T-helper 17 cell (primary cell): ENCODE measurements around the gene ECE1. TPM values are rescaled to one million over a fixed set of nuclear protein-coding genes. Genes with fewer than 3 reads are reported as not detected.

Source experiments
- total RNA-seq, 4 donors: library from RNA in 2 of 4; stranded (reverse) in 2 of 4; gene quantifications; one replicate each; pipeline ENCODE4 v1.2.3 and lab custom pipeline; 2022 to 2026

The ECE1 gene
- total RNA-seq, 2 donors from 2014 or later, result 116 to 117 TPM

Other genes starting within 250 kb of the ECE1 start
- 10 to 100 TPM; 29.4 to 34.2 TPM for gene EIF4G3, start 113.6 kb downstream of the ECE1 start, total RNA-seq
- 10 to 100 TPM; 11.4 to 15.6 TPM for gene NBPF3, start 149.7 kb upstream of the ECE1 start, total RNA-seq
- gene ALPL, start 219.0 kb upstream of the ECE1 start, total RNA-seq, result not detected